Large intestine (tissue), 3 donors: Measurements from ENCODE around the gene NR6A1. TPM values are rescaled to one million over a fixed set of nuclear protein-coding genes. Genes with fewer than 3 reads are reported as not detected.

Experiments
- DNase-seq, 2 donors: peaks; one replicate each; pipeline versions ENCODE4 v3.0.0 to v3.0.0-alpha.2; 2013
- H3K27ac ChIP-seq: one replicate; pipeline ENCODE4 v1.5.1; 2013; ENCODE audit warnings: low read length
- H3K27me3 ChIP-seq: 2 replicates; pipeline ENCODE4 v1.6.1; 2013; ENCODE audit warnings: low read length; ENCODE audit not compliant: control insufficient read depth, insufficient read depth
- H3K36me3 ChIP-seq: 2 replicates; pipeline ENCODE4 v1.6.1; 2013; ENCODE audit warnings: low read length; ENCODE audit not compliant: control insufficient read depth, insufficient read depth
- H3K4me1 ChIP-seq: one replicate; pipeline ENCODE4 v1.6.1; 2013; ENCODE audit warnings: low read length; ENCODE audit not compliant: control insufficient read depth, insufficient read depth
- H3K4me3 ChIP-seq: one replicate; pipeline ENCODE4 v1.5.1; 2013; ENCODE audit warnings: low read length
- H3K9me3 ChIP-seq: one replicate; pipeline ENCODE4 v1.6.1; 2013; ENCODE audit warnings: mild to moderate bottlenecking, low read depth, low read length, moderate library complexity; ENCODE audit not compliant: control insufficient read depth
- WGBS: methylation state at CpG from one replicate; pipeline ENCODE4 v1.1.5; 2013; ENCODE audit warnings: low lambda C conversion rate; ENCODE audit not compliant: insufficient coverage; 5-methylcytosine and 5-hydroxymethylcytosine counted together
- polyA plus RNA-seq: library from polyadenylated mRNA; unstranded; fragments of 120-200 nt; gene quantifications from one replicate; pipeline ENCODE4 v1.2.1, GENCODE V29; 2013

NR6A1 gene
- polyA plus RNA-seq, 1 donor: 5.0 TPM

- peaks cover 10% of the 10 kb centered on the region for H3K4me1 ChIP-seq
- H3K27me3 ChIP-seq: no peaks in the 10 kb centered on the region
- no CpG with 5 or more reads among the region's 6 CpGs for WGBS
- no peak overlapping the region for H3K27ac ChIP-seq
- no peak overlapping the region for H3K4me3 ChIP-seq
- H3K9me3 ChIP-seq: peaks cover 4% of the 10 kb centered on the region
- no peak for DNase-seq
- peaks cover 2% of the 10 kb centered on the region for H3K36me3 ChIP-seq
These were observed 38.1 kb upstream of the NR6A1 start for GRCh38 chr9:124809211-124809610.

- no peak overlapping the region for H3K4me3 ChIP-seq
- H3K36me3 ChIP-seq: peaks cover 2% of the 10 kb centered on the region
- H3K27me3 ChIP-seq: no peaks in the 10 kb centered on the region
- H3K27ac ChIP-seq: no peak overlapping the region
- DNase-seq: no peak
- H3K4me1 ChIP-seq: peaks cover 10% of the 10 kb centered on the region
- peaks cover 4% of the 10 kb centered on the region for H3K9me3 ChIP-seq
- WGBS: 80% methylated on average over 2 of the region's 12 CpGs
These were observed 37.3 kb upstream of the NR6A1 start for GRCh38 chr9:124808246-124808956.

- WGBS: 60% methylated on average over 1 of the region's 4 CpGs
- Histone ChIP-seq H3K27me3 (no peaks in the 10 kb centered on the region), H3K4me3 (no peak overlapping the region), H3K4me1 (no peaks in the 10 kb centered on the region), H3K27ac (no peak overlapping the region), H3K36me3 (peaks cover under 1% of the 10 kb centered on the region), H3K9me3 (peaks cover 4% of the 10 kb centered on the region)
- DNase-seq: no peak
These were observed 34.1 kb upstream of the NR6A1 start for GRCh38 chr9:124805186-124805585.

GRCh38 chr9:124803911-124804310 is 32.8 kb upstream of the NR6A1 start:
- no peak for DNase-seq
- Histone ChIP-seq H3K27me3 (no peaks in the 10 kb centered on the region), H3K4me3 (no peak overlapping the region), H3K27ac (no peak overlapping the region), H3K36me3 (no peaks in the 10 kb centered on the region), H3K9me3 (no peaks in the 10 kb centered on the region), H3K4me1 (no peaks in the 10 kb centered on the region)
- WGBS: no CpG with 5 or more reads among the region's 8 CpGs

GRCh38 chr9:124802426-124802825 is 31.3 kb upstream of the NR6A1 start:
- H3K4me1 ChIP-seq: no peaks in the 10 kb centered on the region
- no CpG with 5 or more reads among the region's 3 CpGs for WGBS
- no peak for DNase-seq
- H3K4me3 ChIP-seq: no peak overlapping the region
- H3K27ac ChIP-seq: no peak overlapping the region
- no peaks in the 10 kb centered on the region for H3K27me3 ChIP-seq
- H3K9me3 ChIP-seq: no peaks in the 10 kb centered on the region
- H3K36me3 ChIP-seq: no peaks in the 10 kb centered on the region

GRCh38 chr9:124801356-124801755 is 30.2 kb upstream of the NR6A1 start:
- no peaks in the 10 kb centered on the region for H3K4me1 ChIP-seq
- no peaks in the 10 kb centered on the region for H3K27me3 ChIP-seq
- no peak for DNase-seq
- no peaks in the 10 kb centered on the region for H3K9me3 ChIP-seq
- H3K36me3 ChIP-seq: no peaks in the 10 kb centered on the region
- no CpG with 5 or more reads among the region's 6 CpGs for WGBS
- H3K27ac ChIP-seq: no peak overlapping the region
- no peak overlapping the region for H3K4me3 ChIP-seq

- WGBS: no CpG with 5 or more reads among the region's 15 CpGs
- no peak overlapping the region for H3K27ac ChIP-seq
These were observed 29.5 kb upstream of the NR6A1 start for GRCh38 chr9:124800306-124801259.

GRCh38 chr9:124799274-124800006 is 28.3 kb upstream of the NR6A1 start:
- H3K36me3 ChIP-seq: no peaks in the 10 kb centered on the region
- H3K9me3 ChIP-seq: no peaks in the 10 kb centered on the region
- H3K4me3 ChIP-seq: no peak overlapping the region
- WGBS: no CpG with 5 or more reads among the region's 13 CpGs
- H3K4me1 ChIP-seq: peaks cover 3% of the 10 kb centered on the region
- H3K27ac ChIP-seq: no peak overlapping the region
- DNase-seq: no peak
- H3K27me3 ChIP-seq: no peaks in the 10 kb centered on the region

More at GRCh38 chr9:124800306-124801259, 29.5 kb upstream of the NR6A1 start:
- no peaks in the 10 kb centered on the region for H3K36me3 ChIP-seq
- H3K27me3 ChIP-seq: no peaks in the 10 kb centered on the region
- no peak for DNase-seq
- H3K9me3 ChIP-seq: no peaks in the 10 kb centered on the region
- H3K4me1 ChIP-seq: no peaks in the 10 kb centered on the region
- H3K4me3 ChIP-seq: no peak overlapping the region

- H3K9me3 ChIP-seq: no peaks in the 10 kb centered on the region
- 82% methylated on average over 3 of the region's 10 CpGs for WGBS
- no peaks in the 10 kb centered on the region for H3K36me3 ChIP-seq
- H3K4me1 ChIP-seq: peaks cover 3% of the 10 kb centered on the region
- no peak overlapping the region for H3K4me3 ChIP-seq
- H3K27me3 ChIP-seq: no peaks in the 10 kb centered on the region
- DNase-seq: no peak
- H3K27ac ChIP-seq: no peak overlapping the region
These were observed 26.4 kb upstream of the NR6A1 start for GRCh38 chr9:124797343-124798103.
